ENCODE data around the gene KCNJ9. TPM values are rescaled to one million over a fixed set of nuclear protein-coding genes. Genes with fewer than 3 reads are reported as not detected.

KCNJ9 gene
- total RNA-seq, 1 experiment from 2014 or later, result not detected

- Histone ChIP-seq H3K4me2 (peak overlapping the region; percentile 11; the same call in 1 of the 2 replicates), H3K36me3 (ENCODE audit: low read depth) (no peaks in the 10 kb centered on the region), H3F3A (ENCODE audit: insufficient read depth, low read depth) (peaks cover 6% of the 10 kb centered on the region; the same call in 1 of the 2 replicates), H3K27ac (no peak overlapping the region), H3K4me1 (replicated peaks; ENCODE audit: insufficient read depth) (peaks cover 42% of the 10 kb centered on the region), H2AFZ (no peak overlapping the region), H3K9me3 (ENCODE audit: insufficient read depth, low read depth) (no peaks in the 10 kb centered on the region), H3K9me2 (ENCODE audit: insufficient read depth) (no peaks in the 10 kb centered on the region), H3K79me2 (ENCODE audit: low read depth) (no peaks in the 10 kb centered on the region), H3K4me3 (no peak overlapping the region), H4K20me1 (ENCODE audit: insufficient read depth) (no peaks in the 10 kb centered on the region), H3K27me3 (ENCODE audit: insufficient read depth, low read depth) (no peaks in the 10 kb centered on the region)
- DNase-seq, result peak in 1 of 2 experiments; percentile 42
- no TSS peak for BruUV-seq (replicated peaks)
- ChIA-PET CTCF (no interaction called here), POLR2A (ENCODE audit: unreplicated experiment) (interaction anchor here (0.7 kb wide), 1 partner anchor 27 kb away, joined by 5 read pairs; no protein-coding TSS in a partner anchor)
- intact Hi-C loops (cut with micrococcal nuclease; ENCODE audit: unreplicated experiment), result no loop called here
- TF ChIP-seq CTCF (conservative IDR thresholded peaks at IDR 0.05), result no peak
- TF ChIP-seq EZH2 (IDR thresholded peaks at IDR 0.05; ENCODE audit: low read depth), result no peak
Observed at GRCh38 chr1:160130486-160130885, 49.1 kb downstream of the KCNJ9 start.

- intact Hi-C loops (cut with micrococcal nuclease; ENCODE audit: unreplicated experiment), result no loop called here
- Histone ChIP-seq H3K27me3 (ENCODE audit: insufficient read depth, low read depth) (no peaks in the 10 kb centered on the region), H3K9me3 (ENCODE audit: insufficient read depth, low read depth) (no peaks in the 10 kb centered on the region), H3K4me3 (no peak overlapping the region), H3K79me2 (ENCODE audit: low read depth) (no peaks in the 10 kb centered on the region), H3K4me2 (peak overlapping the region; percentile 11; the same call in 1 of the 2 replicates), H2AFZ (no peak overlapping the region), H3K4me1 (replicated peaks; ENCODE audit: insufficient read depth) (peaks cover 38% of the 10 kb centered on the region), H4K20me1 (ENCODE audit: insufficient read depth) (no peaks in the 10 kb centered on the region), H3K36me3 (ENCODE audit: low read depth) (no peaks in the 10 kb centered on the region), H3K27ac (no peak overlapping the region), H3F3A (ENCODE audit: insufficient read depth, low read depth) (peaks cover 1% of the 10 kb centered on the region; the same call in 1 of the 2 replicates), H3K9me2 (ENCODE audit: insufficient read depth) (no peaks in the 10 kb centered on the region)
- POLR2A ChIA-PET (ENCODE audit: unreplicated experiment), result interaction anchor here (0.7 kb wide), 1 partner anchor 28 kb away, joined by 5 read pairs; no protein-coding TSS in a partner anchor
- CTCF ChIA-PET, result no interaction called here
- TF ChIP-seq CTCF (conservative IDR thresholded peaks at IDR 0.05) (no peak), EZH2 (IDR thresholded peaks at IDR 0.05; ENCODE audit: low read depth) (no peak)
- no TSS peak for BruUV-seq (replicated peaks)
- no peak for DNase-seq
Observed at GRCh38 chr1:160130939-160131338, 49.6 kb downstream of the KCNJ9 start.

- H2AFZ ChIP-seq, result no peak overlapping the region
- TF ChIP-seq CTCF (conservative IDR thresholded peaks at IDR 0.05) (no peak), EZH2 (IDR thresholded peaks at IDR 0.05; ENCODE audit: low read depth) (no peak)
- H3K9me2 ChIP-seq (ENCODE audit: insufficient read depth), result no peaks in the 10 kb centered on the region
- no peaks in the 10 kb centered on the region for H3K36me3 ChIP-seq (ENCODE audit: low read depth)
- DNase-seq, result no peak
- peaks cover 27% of the 10 kb centered on the region for H3K4me1 ChIP-seq (replicated peaks; ENCODE audit: insufficient read depth)
- no peaks in the 10 kb centered on the region for H3F3A ChIP-seq (ENCODE audit: insufficient read depth, low read depth)
- H3K27me3 ChIP-seq (ENCODE audit: insufficient read depth, low read depth), result no peaks in the 10 kb centered on the region
- H4K20me1 ChIP-seq (ENCODE audit: insufficient read depth), result no peaks in the 10 kb centered on the region
- no peak overlapping the region for H3K27ac ChIP-seq
- intact Hi-C loops (cut with micrococcal nuclease; ENCODE audit: unreplicated experiment), result no loop called here
- H3K4me2 ChIP-seq, result no peak overlapping the region; the same call in 1 of the 2 replicates
- no peak overlapping the region for H3K4me3 ChIP-seq
- no peaks in the 10 kb centered on the region for H3K9me3 ChIP-seq (ENCODE audit: insufficient read depth, low read depth)
- no peaks in the 10 kb centered on the region for H3K79me2 ChIP-seq (ENCODE audit: low read depth)
- CTCF ChIA-PET, result no interaction called here
- POLR2A ChIA-PET (ENCODE audit: unreplicated experiment), result no interaction called here
- no TSS peak for BruUV-seq (replicated peaks)
Observed at GRCh38 chr1:160131803-160132565, 50.6 kb downstream of the KCNJ9 start.

Measured in PC-9 (cell line).